GM23338 (cell line): ENCODE measurements around the gene CRMP1. TPM values are rescaled to one million over a fixed set of nuclear protein-coding genes. Genes with fewer than 3 reads are reported as not detected.

Source experiments
- ATAC-seq: fragments of 200-7000 bp; cut with Tn5 transposase; 3 replicates; pipeline ENCODE4 v1.9.1; 2020
- DNase-seq: peaks from one replicate; pipeline ENCODE4 v3.0.0-alpha.2; 2015; ENCODE audit warnings: low spot score
- H2AFZ ChIP-seq: fragments of 200-600 bp; sonication (generic); 2 replicates; pipeline ENCODE4 v1.8.0; 2016; ENCODE audit warnings: antibody characterized with exemption, mild to moderate bottlenecking, moderate library complexity
- H3F3A ChIP-seq: fragments of 200-600 bp; sonication (generic); replicated peaks from 2 replicates; pipeline ENCODE4 v1.8.0; 2017; ENCODE audit warnings: antibody characterized with exemption, mixed run types, low read depth
- H3K27ac ChIP-seq: fragments of 200-600 bp; sonication (generic); 2 replicates; pipeline ENCODE4 v1.6.1; 2016; ENCODE audit warnings: low read depth
- H3K27me3 ChIP-seq: fragments of 200-600 bp; sonication (generic); 2 replicates; pipeline ENCODE4 v1.8.0; 2016; ENCODE audit warnings: mild to moderate bottlenecking, mixed run types, moderate library complexity; ENCODE audit not compliant: insufficient read depth
- H3K36me3 ChIP-seq: fragments of 200-600 bp; sonication (generic); 2 replicates; pipeline ENCODE4 v1.8.0; 2016; ENCODE audit warnings: mild to moderate bottlenecking; ENCODE audit not compliant: insufficient read depth
- H3K4me1 ChIP-seq: fragments of 200-600 bp; sonication (generic); 2 replicates; pipeline ENCODE4 v1.8.0; 2016; ENCODE audit warnings: mild to moderate bottlenecking, moderate library complexity; ENCODE audit not compliant: insufficient read depth
- H3K4me2 ChIP-seq: fragments of 200-600 bp; sonication (generic); 2 replicates; pipeline ENCODE4 v1.7.1; 2017; ENCODE audit warnings: mixed run types
- H3K4me3 ChIP-seq: fragments of 200-600 bp; sonication (generic); 2 replicates; pipeline ENCODE4 v1.6.1; 2016; ENCODE audit warnings: mixed run types
- H3K79me2 ChIP-seq: fragments of 200-600 bp; sonication (generic); replicated peaks from 2 replicates; pipeline ENCODE4 v1.8.0; 2017; ENCODE audit warnings: mild to moderate bottlenecking; ENCODE audit not compliant: insufficient read depth
- H3K9me2 ChIP-seq: fragments of 200-600 bp; sonication (generic); 2 replicates; pipeline ENCODE4 v1.8.0; 2017; ENCODE audit not compliant: insufficient read depth
- H4K20me1 ChIP-seq: fragments of 200-600 bp; sonication (generic); replicated peaks from 2 replicates; pipeline ENCODE4 v1.8.0; 2017; ENCODE audit warnings: mild to moderate bottlenecking; ENCODE audit not compliant: insufficient read depth
- H3K27ac Mint-ChIP-seq: 2 replicates; pipeline ENCODE4 v1.8.0; 2020; ENCODE audit warnings: inconsistent platforms, mild to moderate bottlenecking, moderate library complexity, mixed read lengths
- H3K27me3 Mint-ChIP-seq: 3 replicates; pipeline ENCODE4 v1.8.0; 2022; ENCODE audit warnings: low read depth, mild to moderate bottlenecking, moderate library complexity, mixed read lengths, inconsistent platforms; ENCODE audit not compliant: insufficient read depth, poor library complexity
- H3K36me3 Mint-ChIP-seq: 3 replicates; pipeline ENCODE4 v1.8.0; 2021; ENCODE audit warnings: low read depth, mild to moderate bottlenecking, inconsistent platforms, moderate library complexity, mixed read lengths
- H3K4me1 Mint-ChIP-seq: 3 replicates; pipeline ENCODE4 v1.8.0; 2020; ENCODE audit warnings: mild to moderate bottlenecking, inconsistent platforms, mixed read lengths
- H3K4me3 Mint-ChIP-seq: 3 replicates; pipeline ENCODE4 v1.8.0; 2021; ENCODE audit warnings: moderate library complexity, mild to moderate bottlenecking, inconsistent platforms, mixed read lengths
- H3K9me3 Mint-ChIP-seq: 3 replicates; pipeline ENCODE4 v1.8.0; 2020; ENCODE audit warnings: moderate library complexity, mild to moderate bottlenecking, inconsistent platforms, mixed read lengths
- EZH2phosphoT487 ChIP-seq: fragments of 200-600 bp; sonication (generic); IDR thresholded peaks from one replicate; pipeline ENCODE4 v1.8.1; 2018; ENCODE audit warnings: antibody characterized with exemption; ENCODE audit not compliant: unreplicated experiment
- JUNB ChIP-seq: IDR thresholded peaks from one replicate; pipeline ENCODE4 v1.6.1; 2016; ENCODE audit warnings: antibody characterized with exemption; ENCODE audit not compliant: unreplicated experiment
- NANOG ChIP-seq: IDR thresholded peaks from 2 replicates; pipeline ENCODE4 v1.6.1; 2016; ENCODE audit warnings: antibody characterized with exemption, borderline replicate concordance
- STAT1 ChIP-seq: IDR thresholded peaks from one replicate; pipeline ENCODE4 v1.6.1; 2016; ENCODE audit warnings: antibody characterized with exemption; ENCODE audit not compliant: unreplicated experiment
- polyA plus RNA-seq: library from polyadenylated mRNA; unstranded; fragments of >200 nt; fragmentation: Nextera tagmentation; extraction: Ambion mirVana; gene quantifications from 2 replicates; pipeline ENCODE4 v1.2.1, GENCODE V29; 2016
- total RNA-seq: library from RNA; depleted of rRNA; stranded (reverse); fragments of >200 nt; shearing (Covaris generic); gene quantifications from 2 replicates; pipeline ENCODE4 v1.2.3, GENCODE V29; 2014
- TF ChIP-seq, protein P1 (sequence below): fragments of 250-450 bp; sonication (Bioruptor Pico); IDR thresholded peaks from 2 replicates; pipeline ENCODE4 v1.5.0; 2020; ENCODE audit warnings: mild to moderate bottlenecking, moderate library complexity
- TF ChIP-seq, protein P2 (sequence below), 2 experiments: fragments of 200-600 bp in 1 of 2; sonication (generic) in 1 of 2; conservative IDR thresholded peaks; 2 replicates each; pipeline versions ENCODE4 v1.5.1 to v1.6.1; 2016 to 2017; ENCODE audit warnings: antibody characterized with exemption in 2 of 2, low read depth in 2 of 2, mild to moderate bottlenecking in 2 of 2, moderate library complexity in 1 of 2
- TF ChIP-seq, protein P3 (sequence below): IDR thresholded peaks from one replicate; pipeline ENCODE4 v1.6.1; 2018; ENCODE audit warnings: antibody characterized with exemption; ENCODE audit not compliant: unreplicated experiment

The CRMP1 gene
- total and polyA plus RNA-seq, 2 experiments from 2014 or later: 52.7 to 146 TPM

DNA sequence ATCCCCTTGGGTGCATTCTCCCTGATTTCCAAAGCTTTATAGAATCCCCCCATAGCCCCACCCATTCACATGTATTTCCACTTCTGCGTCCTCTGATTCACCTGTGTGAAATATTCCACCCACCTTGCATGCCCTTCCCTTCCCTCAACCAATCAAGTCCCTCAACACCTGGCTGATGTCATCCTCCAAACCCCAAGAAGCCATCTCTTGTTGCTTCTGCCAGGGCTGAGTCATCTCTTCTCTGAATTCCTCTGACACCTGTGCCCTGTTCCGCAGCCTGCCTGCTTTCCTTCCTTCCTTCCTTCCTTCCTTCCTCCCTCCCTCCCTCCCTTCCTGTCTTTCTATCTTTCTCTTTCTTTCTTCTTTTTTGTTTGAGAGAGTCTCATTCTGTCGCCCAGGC, 9.9 kb downstream of the CRMP1 start (continued):
- TF ChIP-seq, protein P1, sequence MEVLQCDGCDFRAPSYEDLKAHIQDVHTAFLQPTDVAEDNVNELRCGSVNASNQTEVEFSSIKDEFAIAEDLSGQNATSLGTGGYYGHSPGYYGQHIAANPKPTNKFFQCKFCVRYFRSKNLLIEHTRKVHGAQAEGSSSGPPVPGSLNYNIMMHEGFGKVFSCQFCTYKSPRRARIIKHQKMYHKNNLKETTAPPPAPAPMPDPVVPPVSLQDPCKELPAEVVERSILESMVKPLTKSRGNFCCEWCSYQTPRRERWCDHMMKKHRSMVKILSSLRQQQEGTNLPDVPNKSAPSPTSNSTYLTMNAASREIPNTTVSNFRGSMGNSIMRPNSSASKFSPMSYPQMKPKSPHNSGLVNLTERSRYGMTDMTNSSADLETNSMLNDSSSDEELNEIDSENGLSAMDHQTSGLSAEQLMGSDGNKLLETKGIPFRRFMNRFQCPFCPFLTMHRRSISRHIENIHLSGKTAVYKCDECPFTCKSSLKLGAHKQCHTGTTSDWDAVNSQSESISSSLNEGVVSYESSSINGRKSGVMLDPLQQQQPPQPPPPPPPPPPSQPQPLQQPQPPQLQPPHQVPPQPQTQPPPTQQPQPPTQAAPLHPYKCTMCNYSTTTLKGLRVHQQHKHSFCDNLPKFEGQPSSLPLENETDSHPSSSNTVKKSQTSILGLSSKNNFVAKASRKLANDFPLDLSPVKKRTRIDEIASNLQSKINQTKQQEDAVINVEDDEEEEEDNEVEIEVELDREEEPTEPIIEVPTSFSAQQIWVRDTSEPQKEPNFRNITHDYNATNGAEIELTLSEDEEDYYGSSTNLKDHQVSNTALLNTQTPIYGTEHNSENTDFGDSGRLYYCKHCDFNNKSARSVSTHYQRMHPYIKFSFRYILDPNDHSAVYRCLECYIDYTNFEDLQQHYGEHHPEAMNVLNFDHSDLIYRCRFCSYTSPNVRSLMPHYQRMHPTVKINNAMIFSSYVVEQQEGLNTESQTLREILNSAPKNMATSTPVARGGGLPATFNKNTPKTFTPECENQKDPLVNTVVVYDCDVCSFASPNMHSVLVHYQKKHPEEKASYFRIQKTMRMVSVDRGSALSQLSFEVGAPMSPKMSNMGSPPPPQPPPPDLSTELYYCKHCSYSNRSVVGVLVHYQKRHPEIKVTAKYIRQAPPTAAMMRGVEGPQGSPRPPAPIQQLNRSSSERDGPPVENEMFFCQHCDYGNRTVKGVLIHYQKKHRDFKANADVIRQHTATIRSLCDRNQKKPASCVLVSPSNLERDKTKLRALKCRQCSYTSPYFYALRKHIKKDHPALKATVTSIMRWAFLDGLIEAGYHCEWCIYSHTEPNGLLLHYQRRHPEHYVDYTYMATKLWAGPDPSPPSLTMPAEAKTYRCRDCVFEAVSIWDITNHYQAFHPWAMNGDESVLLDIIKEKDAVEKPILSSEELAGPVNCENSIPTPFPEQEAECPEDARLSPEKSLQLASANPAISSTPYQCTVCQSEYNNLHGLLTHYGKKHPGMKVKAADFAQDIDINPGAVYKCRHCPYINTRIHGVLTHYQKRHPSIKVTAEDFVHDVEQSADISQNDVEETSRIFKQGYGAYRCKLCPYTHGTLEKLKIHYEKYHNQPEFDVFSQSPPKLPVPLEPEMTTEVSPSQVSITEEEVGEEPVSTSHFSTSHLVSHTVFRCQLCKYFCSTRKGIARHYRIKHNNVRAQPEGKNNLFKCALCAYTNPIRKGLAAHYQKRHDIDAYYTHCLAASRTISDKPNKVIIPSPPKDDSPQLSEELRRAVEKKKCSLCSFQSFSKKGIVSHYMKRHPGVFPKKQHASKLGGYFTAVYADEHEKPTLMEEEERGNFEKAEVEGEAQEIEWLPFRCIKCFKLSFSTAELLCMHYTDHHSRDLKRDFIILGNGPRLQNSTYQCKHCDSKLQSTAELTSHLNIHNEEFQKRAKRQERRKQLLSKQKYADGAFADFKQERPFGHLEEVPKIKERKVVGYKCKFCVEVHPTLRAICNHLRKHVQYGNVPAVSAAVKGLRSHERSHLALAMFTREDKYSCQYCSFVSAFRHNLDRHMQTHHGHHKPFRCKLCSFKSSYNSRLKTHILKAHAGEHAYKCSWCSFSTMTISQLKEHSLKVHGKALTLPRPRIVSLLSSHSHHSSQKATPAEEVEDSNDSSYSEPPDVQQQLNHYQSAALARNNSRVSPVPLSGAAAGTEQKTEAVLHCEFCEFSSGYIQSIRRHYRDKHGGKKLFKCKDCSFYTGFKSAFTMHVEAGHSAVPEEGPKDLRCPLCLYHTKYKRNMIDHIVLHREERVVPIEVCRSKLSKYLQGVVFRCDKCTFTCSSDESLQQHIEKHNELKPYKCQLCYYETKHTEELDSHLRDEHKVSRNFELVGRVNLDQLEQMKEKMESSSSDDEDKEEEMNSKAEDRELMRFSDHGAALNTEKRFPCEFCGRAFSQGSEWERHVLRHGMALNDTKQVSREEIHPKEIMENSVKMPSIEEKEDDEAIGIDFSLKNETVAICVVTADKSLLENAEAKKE (CRISPR knock-in tag): no peak
- TF ChIP-seq STAT1: no peak
- TF ChIP-seq JUNB: no peak
- TF ChIP-seq NANOG: no peak

DNA sequence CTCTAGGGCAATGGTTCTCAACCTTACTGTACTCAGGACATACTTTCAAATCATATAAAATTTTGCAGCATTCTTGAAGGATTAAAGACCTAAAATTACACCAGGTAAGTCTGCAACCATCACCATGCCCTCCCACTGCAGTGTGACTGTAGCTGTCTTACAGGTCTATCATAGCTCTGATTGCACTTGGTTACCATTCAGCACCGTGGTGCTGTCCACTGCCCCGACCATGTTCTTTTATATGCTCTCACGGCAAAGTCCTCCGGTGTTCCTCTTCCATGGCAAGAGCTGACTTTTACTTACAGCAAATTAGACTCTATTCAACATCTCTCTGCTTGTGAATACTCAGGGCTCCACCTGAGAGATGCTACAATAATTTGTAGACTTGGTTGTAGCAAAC, 11.5 kb downstream of the CRMP1 start:
- H3K27me3 Mint-ChIP-seq: peaks cover 3% of the 10 kb centered on the region
- peaks cover 46% of the 10 kb centered on the region for H3K4me1 Mint-ChIP-seq

More for the DNA sequence above, 11.5 kb downstream of the CRMP1 start:
- DNase-seq (peak; percentile 59), ATAC-seq (peak; percentile 82)
- H2AFZ ChIP-seq: no peak overlapping the region
- TF ChIP-seq, protein P2, sequence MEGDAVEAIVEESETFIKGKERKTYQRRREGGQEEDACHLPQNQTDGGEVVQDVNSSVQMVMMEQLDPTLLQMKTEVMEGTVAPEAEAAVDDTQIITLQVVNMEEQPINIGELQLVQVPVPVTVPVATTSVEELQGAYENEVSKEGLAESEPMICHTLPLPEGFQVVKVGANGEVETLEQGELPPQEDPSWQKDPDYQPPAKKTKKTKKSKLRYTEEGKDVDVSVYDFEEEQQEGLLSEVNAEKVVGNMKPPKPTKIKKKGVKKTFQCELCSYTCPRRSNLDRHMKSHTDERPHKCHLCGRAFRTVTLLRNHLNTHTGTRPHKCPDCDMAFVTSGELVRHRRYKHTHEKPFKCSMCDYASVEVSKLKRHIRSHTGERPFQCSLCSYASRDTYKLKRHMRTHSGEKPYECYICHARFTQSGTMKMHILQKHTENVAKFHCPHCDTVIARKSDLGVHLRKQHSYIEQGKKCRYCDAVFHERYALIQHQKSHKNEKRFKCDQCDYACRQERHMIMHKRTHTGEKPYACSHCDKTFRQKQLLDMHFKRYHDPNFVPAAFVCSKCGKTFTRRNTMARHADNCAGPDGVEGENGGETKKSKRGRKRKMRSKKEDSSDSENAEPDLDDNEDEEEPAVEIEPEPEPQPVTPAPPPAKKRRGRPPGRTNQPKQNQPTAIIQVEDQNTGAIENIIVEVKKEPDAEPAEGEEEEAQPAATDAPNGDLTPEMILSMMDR (conservative IDR thresholded peaks at IDR 0.05; ENCODE audit: low read depth in 2 of 2): no peak
- TF ChIP-seq, protein P3, sequence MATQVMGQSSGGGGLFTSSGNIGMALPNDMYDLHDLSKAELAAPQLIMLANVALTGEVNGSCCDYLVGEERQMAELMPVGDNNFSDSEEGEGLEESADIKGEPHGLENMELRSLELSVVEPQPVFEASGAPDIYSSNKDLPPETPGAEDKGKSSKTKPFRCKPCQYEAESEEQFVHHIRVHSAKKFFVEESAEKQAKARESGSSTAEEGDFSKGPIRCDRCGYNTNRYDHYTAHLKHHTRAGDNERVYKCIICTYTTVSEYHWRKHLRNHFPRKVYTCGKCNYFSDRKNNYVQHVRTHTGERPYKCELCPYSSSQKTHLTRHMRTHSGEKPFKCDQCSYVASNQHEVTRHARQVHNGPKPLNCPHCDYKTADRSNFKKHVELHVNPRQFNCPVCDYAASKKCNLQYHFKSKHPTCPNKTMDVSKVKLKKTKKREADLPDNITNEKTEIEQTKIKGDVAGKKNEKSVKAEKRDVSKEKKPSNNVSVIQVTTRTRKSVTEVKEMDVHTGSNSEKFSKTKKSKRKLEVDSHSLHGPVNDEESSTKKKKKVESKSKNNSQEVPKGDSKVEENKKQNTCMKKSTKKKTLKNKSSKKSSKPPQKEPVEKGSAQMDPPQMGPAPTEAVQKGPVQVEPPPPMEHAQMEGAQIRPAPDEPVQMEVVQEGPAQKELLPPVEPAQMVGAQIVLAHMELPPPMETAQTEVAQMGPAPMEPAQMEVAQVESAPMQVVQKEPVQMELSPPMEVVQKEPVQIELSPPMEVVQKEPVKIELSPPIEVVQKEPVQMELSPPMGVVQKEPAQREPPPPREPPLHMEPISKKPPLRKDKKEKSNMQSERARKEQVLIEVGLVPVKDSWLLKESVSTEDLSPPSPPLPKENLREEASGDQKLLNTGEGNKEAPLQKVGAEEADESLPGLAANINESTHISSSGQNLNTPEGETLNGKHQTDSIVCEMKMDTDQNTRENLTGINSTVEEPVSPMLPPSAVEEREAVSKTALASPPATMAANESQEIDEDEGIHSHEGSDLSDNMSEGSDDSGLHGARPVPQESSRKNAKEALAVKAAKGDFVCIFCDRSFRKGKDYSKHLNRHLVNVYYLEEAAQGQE: peak; percentile 82
- TF ChIP-seq EZH2phosphoT487 (no peak), NANOG (no peak)
- H3K4me2 ChIP-seq: no peak overlapping the region
- no peak overlapping the region for H3K27ac ChIP-seq
- H3K4me3 ChIP-seq: no peak overlapping the region
- Mint-ChIP-seq H3K9me3 (no peaks in the 10 kb centered on the region), H3K4me3 (no peak overlapping the region), H3K36me3 (no peaks in the 10 kb centered on the region), H3K27ac (no peak overlapping the region)
- H3K27me3 ChIP-seq: no peaks in the 10 kb centered on the region
- no peaks in the 10 kb centered on the region for H3K36me3 ChIP-seq
- H3K9me2 ChIP-seq: no peaks in the 10 kb centered on the region
- 0 out of 2 replicates have a peak, but pooled peaks cover 1% of the 10 kb centered on the region for H3F3A ChIP-seq
- H3K4me1 ChIP-seq: peaks cover 36% of the 10 kb centered on the region
- H3K79me2 ChIP-seq: peaks cover 100% of the 10 kb centered on the region
- H4K20me1 ChIP-seq: peaks cover 100% of the 10 kb centered on the region
